Daoy (cell line): ENCODE results near the gene CCL27. TPM values are rescaled to one million over a fixed set of nuclear protein-coding genes. Genes with fewer than 3 reads are reported as not detected.

Source experiments
- DNase-seq: peaks from one replicate; pipeline ENCODE4 v3.0.0-alpha.2; 2015; ENCODE audit warnings: low read depth
- total RNA-seq: library from RNA; depleted of rRNA; stranded (reverse); fragments of >200 nt; shearing (Covaris generic); gene quantifications from 2 replicates; pipeline ENCODE4 v1.2.3, GENCODE V29; 2014; rRNA removed

The CCL27 gene
- total RNA-seq, 1 experiment from 2014 or later = not detected

- DNase-seq = no peak
Measured at GRCh38 chr9:34627716-34628655, 34.5 kb downstream of the CCL27 start.

- no peak for DNase-seq
Measured at GRCh38 chr9:34625186-34625486, 37.3 kb downstream of the CCL27 start.

GRCh38 chr9:34624475-34625185 lies 37.8 kb downstream of the CCL27 start:
- no peak for DNase-seq

- DNase-seq = no peak
Measured at GRCh38 chr9:34623374-34624235, 38.9 kb downstream of the CCL27 start.

- DNase-seq = peak; percentile 97
Measured at GRCh38 chr9:34620061-34620994, 42.1 kb downstream of the CCL27 start, which contains the start of gene DCTN3. TSS of gene DCTN3 (minus strand) at chr9:34620495. CDS start at chr9:34620464, 31 bp downstream.

- DNase-seq = no peak
Measured at GRCh38 chr9:34615132-34615531, 47.3 kb downstream of the CCL27 start.

GRCh38 chr9:34612788-34613390 lies 49.6 kb downstream of the CCL27 start:
- DNase-seq = peak; percentile 86

Other genes starting within 250 kb of the CCL27 start
- 14.9 and 16.2 TPM in 2 replicates for gene FAM219A, start 204.1 kb downstream of the CCL27 start, total RNA-seq
- gene DNAI1, start 203.9 kb downstream of the CCL27 start, total RNA-seq = not detected in 2 replicates
- gene ENHO, start 139.7 kb downstream of the CCL27 start, total RNA-seq = 0.24 and 1.9 TPM in 2 replicates
- gene CNTFR, start 72.9 kb downstream of the CCL27 start, total RNA-seq = 1.6 TPM in 1 of 2 replicates, not detected in the other
- 22.0 and 30.8 TPM in 2 replicates for gene RPP25L, start 50.6 kb downstream of the CCL27 start, total RNA-seq
- gene DCTN3, start 42.2 kb downstream of the CCL27 start, total RNA-seq = 99.6 and 157 TPM in 2 replicates
- not detected in 2 replicates for gene ARID3C, start 33.6 kb downstream of the CCL27 start, total RNA-seq
- 72.3 and 88.6 TPM in 2 replicates for gene SIGMAR1, start 24.9 kb downstream of the CCL27 start, total RNA-seq
- 8.2 and 20.2 TPM in 2 replicates for gene GALT, start 16.0 kb downstream of the CCL27 start, total RNA-seq
- gene IL11RA, start 10.5 kb downstream of the CCL27 start, total RNA-seq = 6.1 and 9.0 TPM in 2 replicates
- gene CCL19, start 28.6 kb upstream of the CCL27 start, total RNA-seq = not detected in 2 replicates
- not detected in 2 replicates for gene CCL21, start 47.5 kb upstream of the CCL27 start, total RNA-seq